HCT116 (cell line): ENCODE data around the gene COG8. TPM values are rescaled to one million over a fixed set of nuclear protein-coding genes. Genes with fewer than 3 reads are reported as not detected.

Experiments
- ATAC-seq: fragments of 200-7000 bp; cut with Tn5 transposase; 2 replicates; pipeline ENCODE4 v1.9.1; 2020; ENCODE audit warnings: mild to moderate bottlenecking, moderate library complexity
- BruUV-seq: library from RNA; stranded (reverse); fragments of 400-500 nt; replicated peaks from 2 replicates; lab custom pipeline; 2021; lab: Mats Ljungman, UMichigan
- CTCF ChIA-PET: fragments of 300-600 bp; sonication (Branson Sonifier 250); formaldehyde crosslinking; loops from one replicate; lab custom pipeline; 2021; ENCODE audit warnings: antibody characterized with exemption; lab: Charles Lee
- POLR2A ChIA-PET: fragments of 300-600, 350-600 bp; sonication (Branson Sonifier 250); formaldehyde crosslinking; loops from one replicate; lab custom pipeline; 2021; ENCODE audit warnings: antibody characterized with exemption; lab: Charles Lee
- RAD21 ChIA-PET, 2 experiments: fragments of 300-600 bp; sonication (Branson Sonifier 250); formaldehyde crosslinking; loops; one replicate each; lab custom pipeline; 2023; ENCODE audit warnings: low total read pairs in 2 of 2; ENCODE audit not compliant: uncharacterized antibody in 2 of 2, unreplicated experiment in 2 of 2, low non-redundant PET in 1 of 2; lab: Charles Lee
- DNase-seq: peaks from one replicate; pipeline ENCODE4 v3.0.0-alpha.2; 2010; ENCODE audit warnings: low read depth, low spot score
- H2AFZ ChIP-seq: fragments of 200-600 bp; shearing (Covaris generic), sonication (generic); 2 replicates; pipeline ENCODE4 v1.6.1; 2017; ENCODE audit warnings: low read depth, mixed run types, mixed read lengths, antibody characterized with exemption, low read length; ENCODE audit not compliant: poor library complexity, severe bottlenecking
- H3K27ac ChIP-seq: 2 replicates; pipeline ENCODE4 v1.5.1; 2012; ENCODE audit warnings: low read depth, low read length
- H3K27me3 ChIP-seq: fragments of 200-600 bp; sonication (generic); 2 replicates; pipeline ENCODE4 v1.6.1; 2016; ENCODE audit warnings: mixed run types, low read length, mixed read lengths; ENCODE audit not compliant: insufficient read depth
- H3K36me3 ChIP-seq, 2 experiments: fragments of 200-500 bp in 1 of 2; fragments of 200-600 bp in 1 of 2; sonication (Bioruptor generic) in 1 of 2; sonication (generic) in 1 of 2; 2 replicates each; pipeline versions ENCODE4 v1.5.1 to v1.6.1; 2014 to 2016; ENCODE audit warnings: low read length in 2 of 2, inconsistent platforms in 1 of 2, mixed read lengths in 1 of 2, mixed run types in 1 of 2; ENCODE audit not compliant: insufficient read depth in 2 of 2, control insufficient read depth in 1 of 2
- H3K4me1 ChIP-seq, 2 experiments: fragments of 200-600 bp in 1 of 2; sonication (generic) in 1 of 2; 2 replicates each; pipeline versions ENCODE4 v1.5.1 to v1.6.1; 2012 to 2017; ENCODE audit warnings: low read length in 2 of 2, inconsistent platforms in 1 of 2, mild to moderate bottlenecking in 1 of 2, mixed read lengths in 1 of 2, mixed run types in 1 of 2, moderate library complexity in 1 of 2; ENCODE audit not compliant: insufficient read depth in 2 of 2, control insufficient read depth in 1 of 2
- H3K4me2 ChIP-seq: fragments of 200-600 bp; sonication (generic); 2 replicates; pipeline ENCODE4 v1.6.1; 2017; ENCODE audit warnings: mixed run types, low read length, mixed read lengths
- H3K4me3 ChIP-seq, 2 experiments: fragments of 200-600 bp in 1 of 2; sonication (generic) in 1 of 2; replicated peaks in 1 of 2; 2 replicates each; pipeline ENCODE4 v1.5.1; 2011 to 2016; ENCODE audit warnings: low read length in 2 of 2, control low read depth in 1 of 2, low read depth in 1 of 2, mild to moderate bottlenecking in 1 of 2, mixed read lengths in 1 of 2, mixed run types in 1 of 2
- H3K79me2 ChIP-seq: fragments of 200-600 bp; sonication (generic); 2 replicates; pipeline ENCODE4 v1.6.1; 2017; ENCODE audit warnings: mild to moderate bottlenecking, mixed run types, low read length, moderate library complexity, mixed read lengths; ENCODE audit not compliant: insufficient read depth
- H3K9ac ChIP-seq: fragments of 200-600 bp; sonication (generic); 2 replicates; pipeline ENCODE4 v1.6.1; 2016; ENCODE audit warnings: low read length, mixed read lengths
- H3K9me2 ChIP-seq: fragments of 200-600 bp; sonication (generic), shearing (Covaris generic); 2 replicates; pipeline ENCODE4 v1.6.1; 2017; ENCODE audit warnings: mixed run types, mild to moderate bottlenecking, moderate library complexity; ENCODE audit not compliant: insufficient read depth
- H3K9me3 ChIP-seq, 2 experiments: fragments of 200-500 bp in 1 of 2; fragments of 200-600 bp in 1 of 2; sonication (Bioruptor generic) in 1 of 2; sonication (generic) in 1 of 2; 2 replicates each; pipeline ENCODE4 v1.6.1; 2014 to 2017; ENCODE audit warnings: low read length in 2 of 2, mixed read lengths in 2 of 2, inconsistent platforms in 1 of 2, low read depth in 1 of 2, mild to moderate bottlenecking in 1 of 2, mixed run types in 1 of 2, moderate library complexity in 1 of 2; ENCODE audit not compliant: control insufficient read depth in 1 of 2, insufficient read depth in 1 of 2
- H4K20me1 ChIP-seq: fragments of 200-600 bp; sonication (generic), shearing (Covaris generic); 2 replicates; pipeline ENCODE4 v1.6.1; 2017; ENCODE audit warnings: mixed run types, mild to moderate bottlenecking, moderate library complexity; ENCODE audit not compliant: insufficient read depth
- CEBPB ChIP-seq: IDR thresholded peaks from 2 replicates; pipeline ENCODE4 v1.6.1; 2012; ENCODE audit warnings: low read depth
- EZH2phosphoT487 ChIP-seq: fragments of 200-600 bp; IDR thresholded peaks from 2 replicates; pipeline ENCODE4 v1.6.1; 2018; ENCODE audit warnings: antibody characterized with exemption, borderline replicate concordance
- FOSL1 ChIP-seq: IDR thresholded peaks from 2 replicates; pipeline ENCODE4 v1.6.1; 2012; ENCODE audit warnings: low read depth
- RAD21 ChIP-seq: IDR thresholded peaks from 2 replicates; pipeline ENCODE4 v1.6.1; 2012; ENCODE audit warnings: low read depth, mild to moderate bottlenecking
- SIN3A ChIP-seq: IDR thresholded peaks from 2 replicates; pipeline ENCODE4 v1.6.1; 2012; ENCODE audit warnings: low read depth
- ZFX ChIP-seq: fragments of 450-650 bp; IDR thresholded peaks from 2 replicates; pipeline ENCODE4 v1.6.1; 2017
- intact Hi-C: fragments of 100-400 bp; cut with micrococcal nuclease; formaldehyde crosslinking; loops from 2 replicates; pipeline ENCODE4 v1.10.0; 2022
- total RNA-seq: library from RNA; stranded (reverse); gene quantifications from one replicate; pipeline ENCODE4 v1.2.1, GENCODE V29; 2021; ENCODE audit not compliant: unreplicated experiment
- TF ChIP-seq, protein P1 (sequence below), 3 experiments: fragments of 200-600 bp in 1 of 3; sonication (generic) in 1 of 3; IDR thresholded peaks in 2 of 3; conservative IDR thresholded peaks in 1 of 3; 2 replicates each; pipeline ENCODE4 v1.5.1; 2012 to 2017; ENCODE audit warnings: low read depth in 2 of 3, low read length in 2 of 3, antibody characterized with exemption in 1 of 3, borderline replicate concordance in 1 of 3, control low read depth in 1 of 3, mild to moderate bottlenecking in 1 of 3, mixed read lengths in 1 of 3, mixed run types in 1 of 3, moderate library complexity in 1 of 3; ENCODE audit not compliant: insufficient read depth in 1 of 3
- TF ChIP-seq, protein P2 (sequence below): IDR thresholded peaks from 2 replicates; pipeline ENCODE4 v1.6.1; 2012; ENCODE audit warnings: low read depth

Gene COG8
- total RNA-seq, 1 experiment from 2014 or later = 50.3 TPM

GRCh38 chr16:69286941-69287713, 52.2 kb downstream of the COG8 start:
- Histone ChIP-seq H3K27ac (no peak overlapping the region), H3K4me3 (no peak overlapping the region), H2AFZ (no peak overlapping the region), H3K9me3 (no peaks in the 10 kb centered on the region), H3K4me2 (no peak overlapping the region), H3K36me3 (0 out of 4 replicates have a peak, but pooled peaks cover 0 to 3% of the 10 kb centered on the region in 2 experiments), H3K9ac (no peak overlapping the region), H3K79me2 (no peaks in the 10 kb centered on the region), H4K20me1 (no peaks in the 10 kb centered on the region; the same call in 1 of the 2 replicates), H3K27me3 (no peaks in the 10 kb centered on the region), H3K9me2 (no peaks in the 10 kb centered on the region), H3K4me1 (no peaks in the 10 kb centered on the region)
- peak; percentile 44 for ATAC-seq
- POLR2A ChIA-PET = no interaction called here
- peak; percentile 31 for DNase-seq
- TF ChIP-seq, protein P1, sequence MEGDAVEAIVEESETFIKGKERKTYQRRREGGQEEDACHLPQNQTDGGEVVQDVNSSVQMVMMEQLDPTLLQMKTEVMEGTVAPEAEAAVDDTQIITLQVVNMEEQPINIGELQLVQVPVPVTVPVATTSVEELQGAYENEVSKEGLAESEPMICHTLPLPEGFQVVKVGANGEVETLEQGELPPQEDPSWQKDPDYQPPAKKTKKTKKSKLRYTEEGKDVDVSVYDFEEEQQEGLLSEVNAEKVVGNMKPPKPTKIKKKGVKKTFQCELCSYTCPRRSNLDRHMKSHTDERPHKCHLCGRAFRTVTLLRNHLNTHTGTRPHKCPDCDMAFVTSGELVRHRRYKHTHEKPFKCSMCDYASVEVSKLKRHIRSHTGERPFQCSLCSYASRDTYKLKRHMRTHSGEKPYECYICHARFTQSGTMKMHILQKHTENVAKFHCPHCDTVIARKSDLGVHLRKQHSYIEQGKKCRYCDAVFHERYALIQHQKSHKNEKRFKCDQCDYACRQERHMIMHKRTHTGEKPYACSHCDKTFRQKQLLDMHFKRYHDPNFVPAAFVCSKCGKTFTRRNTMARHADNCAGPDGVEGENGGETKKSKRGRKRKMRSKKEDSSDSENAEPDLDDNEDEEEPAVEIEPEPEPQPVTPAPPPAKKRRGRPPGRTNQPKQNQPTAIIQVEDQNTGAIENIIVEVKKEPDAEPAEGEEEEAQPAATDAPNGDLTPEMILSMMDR (IDR thresholded peaks at IDR 0.05 in 2 of 3, conservative IDR thresholded peaks at IDR 0.05 in 1 of 3; ENCODE audit: borderline replicate concordance in 1 of 3, insufficient read depth in 1 of 3, low read depth in 2 of 3, low read length in 2 of 3) = peak; percentile 40 to 77 (median 51); a peak in 5 of 6 replicates
- TF ChIP-seq EZH2phosphoT487 (no peak), ZFX (no peak), SIN3A (no peak), CEBPB (no peak), RAD21 (peak; percentile 66), FOSL1 (no peak)
- TF ChIP-seq, protein P2, sequence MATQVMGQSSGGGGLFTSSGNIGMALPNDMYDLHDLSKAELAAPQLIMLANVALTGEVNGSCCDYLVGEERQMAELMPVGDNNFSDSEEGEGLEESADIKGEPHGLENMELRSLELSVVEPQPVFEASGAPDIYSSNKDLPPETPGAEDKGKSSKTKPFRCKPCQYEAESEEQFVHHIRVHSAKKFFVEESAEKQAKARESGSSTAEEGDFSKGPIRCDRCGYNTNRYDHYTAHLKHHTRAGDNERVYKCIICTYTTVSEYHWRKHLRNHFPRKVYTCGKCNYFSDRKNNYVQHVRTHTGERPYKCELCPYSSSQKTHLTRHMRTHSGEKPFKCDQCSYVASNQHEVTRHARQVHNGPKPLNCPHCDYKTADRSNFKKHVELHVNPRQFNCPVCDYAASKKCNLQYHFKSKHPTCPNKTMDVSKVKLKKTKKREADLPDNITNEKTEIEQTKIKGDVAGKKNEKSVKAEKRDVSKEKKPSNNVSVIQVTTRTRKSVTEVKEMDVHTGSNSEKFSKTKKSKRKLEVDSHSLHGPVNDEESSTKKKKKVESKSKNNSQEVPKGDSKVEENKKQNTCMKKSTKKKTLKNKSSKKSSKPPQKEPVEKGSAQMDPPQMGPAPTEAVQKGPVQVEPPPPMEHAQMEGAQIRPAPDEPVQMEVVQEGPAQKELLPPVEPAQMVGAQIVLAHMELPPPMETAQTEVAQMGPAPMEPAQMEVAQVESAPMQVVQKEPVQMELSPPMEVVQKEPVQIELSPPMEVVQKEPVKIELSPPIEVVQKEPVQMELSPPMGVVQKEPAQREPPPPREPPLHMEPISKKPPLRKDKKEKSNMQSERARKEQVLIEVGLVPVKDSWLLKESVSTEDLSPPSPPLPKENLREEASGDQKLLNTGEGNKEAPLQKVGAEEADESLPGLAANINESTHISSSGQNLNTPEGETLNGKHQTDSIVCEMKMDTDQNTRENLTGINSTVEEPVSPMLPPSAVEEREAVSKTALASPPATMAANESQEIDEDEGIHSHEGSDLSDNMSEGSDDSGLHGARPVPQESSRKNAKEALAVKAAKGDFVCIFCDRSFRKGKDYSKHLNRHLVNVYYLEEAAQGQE = no peak
- CTCF ChIA-PET = interaction anchor here (1.0 to 4.3 kb wide), 4 partner anchors 9 to 137 kb away, joined by 3 to 30 read pairs (median 4); no protein-coding TSS in a partner anchor
- intact Hi-C loops = loop anchor here (1.0 kb wide), 1 partner anchor 137 kb away; no protein-coding TSS in a partner anchor
- RAD21 ChIA-PET = no interaction called here
- BruUV-seq = no TSS peak
